Measurements from ENCODE around the gene GOLGA7B.

GOLGA7B gene

GRCh38 chr10:97915346-97916131, 65.9 kb downstream of the GOLGA7B start:
- no peaks in the 10 kb centered on the region for H3K9me3 ChIP-seq (ENCODE audit: control insufficient read depth, low read depth, low read length)
- H3K27me3 ChIP-seq (ENCODE audit: control insufficient read depth, insufficient read depth, low read length), result peaks cover 7% of the 10 kb centered on the region
- H3K4me1 ChIP-seq (ENCODE audit: control insufficient read depth, low read depth, low read length), result peaks cover 3% of the 10 kb centered on the region
- no peak overlapping the region for H3K27ac ChIP-seq (ENCODE audit: low read length)
- H3K9ac ChIP-seq (ENCODE audit: low read length), result no peak overlapping the region
- no peaks in the 10 kb centered on the region for H3K36me3 ChIP-seq (ENCODE audit: control insufficient read depth, low read depth, low read length)
- no peak overlapping the region for H3K4me3 ChIP-seq (ENCODE audit: low read length)

- H3K36me3 ChIP-seq (ENCODE audit: control insufficient read depth, low read depth, low read length), result no peaks in the 10 kb centered on the region
- peaks cover 3% of the 10 kb centered on the region for H3K4me1 ChIP-seq (ENCODE audit: control insufficient read depth, low read depth, low read length)
- no peaks in the 10 kb centered on the region for H3K9me3 ChIP-seq (ENCODE audit: control insufficient read depth, low read depth, low read length)
- H3K4me3 ChIP-seq (ENCODE audit: low read length), result no peak overlapping the region
- peaks cover 7% of the 10 kb centered on the region for H3K27me3 ChIP-seq (ENCODE audit: control insufficient read depth, insufficient read depth, low read length)
- no peak overlapping the region for H3K27ac ChIP-seq (ENCODE audit: low read length)
- no peak overlapping the region for H3K9ac ChIP-seq (ENCODE audit: low read length)
Measured at GRCh38 chr10:97916586-97916985, 66.9 kb downstream of the GOLGA7B start.

GRCh38 chr10:97919012-97919411, 69.4 kb downstream of the GOLGA7B start:
- Histone ChIP-seq H3K27ac (ENCODE audit: low read length) (no peak overlapping the region), H3K27me3 (ENCODE audit: control insufficient read depth, insufficient read depth, low read length) (peaks cover 5% of the 10 kb centered on the region), H3K4me3 (ENCODE audit: low read length) (no peak overlapping the region), H3K9me3 (ENCODE audit: control insufficient read depth, low read depth, low read length) (no peaks in the 10 kb centered on the region), H3K4me1 (ENCODE audit: control insufficient read depth, low read depth, low read length) (peaks cover 3% of the 10 kb centered on the region), H3K9ac (ENCODE audit: low read length) (no peak overlapping the region), H3K36me3 (ENCODE audit: control insufficient read depth, low read depth, low read length) (no peaks in the 10 kb centered on the region)

GRCh38 chr10:97920865-97921264, 71.2 kb downstream of the GOLGA7B start:
- Histone ChIP-seq H3K27me3 (ENCODE audit: control insufficient read depth, insufficient read depth, low read length) (no peaks in the 10 kb centered on the region), H3K4me1 (ENCODE audit: control insufficient read depth, low read depth, low read length) (no peaks in the 10 kb centered on the region), H3K9me3 (ENCODE audit: control insufficient read depth, low read depth, low read length) (no peaks in the 10 kb centered on the region), H3K4me3 (ENCODE audit: low read length) (no peak overlapping the region), H3K9ac (ENCODE audit: low read length) (no peak overlapping the region), H3K36me3 (ENCODE audit: control insufficient read depth, low read depth, low read length) (no peaks in the 10 kb centered on the region), H3K27ac (ENCODE audit: low read length) (no peak overlapping the region)
